Panc1 (cell line): ENCODE results near the gene MLEC.

Experiments
- CTCF ChIP-seq: fragments of 450-650 bp; IDR thresholded peaks from 2 replicates; pipeline ENCODE4 v1.5.1; 2017; ENCODE audit warnings: mild to moderate bottlenecking
- REST ChIP-seq, 2 experiments: IDR thresholded peaks; 2 replicates each; pipeline ENCODE4 v1.6.1; 2011 to 2012; ENCODE audit warnings: low read depth in 2 of 2, control low read depth in 1 of 2, low read length in 1 of 2, mild to moderate bottlenecking in 1 of 2, moderate library complexity in 1 of 2; ENCODE audit not compliant: insufficient read depth in 1 of 2

- TF ChIP-seq REST (IDR thresholded peaks at IDR 0.05; ENCODE audit: insufficient read depth in 1 of 2, low read depth in 2 of 2, low read length in 1 of 2) = no peak
- TF ChIP-seq CTCF = no peak
These were observed 25.7 kb downstream of the MLEC start for GRCh38 chr12:120712610-120713009.
